H1 (cell line): ENCODE results near the gene CELF2. TPM values are rescaled to one million over a fixed set of nuclear protein-coding genes. Genes with fewer than 3 reads are reported as not detected.

Experiments
- CTCF ChIA-PET: fragments of 300-600 bp; sonication (Branson Sonifier 250); formaldehyde crosslinking; loops from one replicate; lab custom pipeline; 2021; ENCODE audit not compliant: partially characterized antibody; lab: Charles Lee
- POLR2A ChIA-PET: fragments of 300-600 bp; sonication (Branson Sonifier 250); formaldehyde crosslinking; loops from one replicate; lab custom pipeline; 2021; ENCODE audit warnings: inconsistent platforms; ENCODE audit not compliant: partially characterized antibody; lab: Charles Lee
- DNase-seq, 2 experiments: peaks; one replicate each; pipeline versions ENCODE4 v3.0.0 to v3.0.0-alpha.2; 2010 to 2022; ENCODE audit warnings: low spot score in 2 of 2, low read depth in 1 of 2, mixed read lengths in 1 of 2
- FAIRE-seq: peaks from 2 replicates; lab custom pipeline; 2011; peaks lifted over from hg19 to GRCh38; lab: Jason Lieb, UNC
- H2AFZ ChIP-seq: 2 replicates; pipeline ENCODE4 v1.8.1; 2012; ENCODE audit warnings: low read length, inconsistent platforms
- H2AK5ac ChIP-seq: 2 replicates; pipeline ENCODE4 v1.6.1; 2013; ENCODE audit warnings: low read depth, low read length
- H2BK120ac ChIP-seq: replicated peaks from 2 replicates; pipeline ENCODE3; 2013; ENCODE audit warnings: low read depth, low read length, inconsistent platforms
- H2BK12ac ChIP-seq: 2 replicates; pipeline ENCODE4 v1.6.1; 2013; ENCODE audit warnings: low read depth, low read length
- H2BK15ac ChIP-seq: 2 replicates; pipeline ENCODE4 v1.6.1; 2013; ENCODE audit warnings: low read length
- H2BK20ac ChIP-seq: 2 replicates; pipeline ENCODE4 v1.6.1; 2013; ENCODE audit warnings: low read length
- H2BK5ac ChIP-seq: 2 replicates; pipeline ENCODE4 v1.6.1; 2013; ENCODE audit warnings: low read depth, low read length
- H3K14ac ChIP-seq: 2 replicates; pipeline ENCODE4 v1.6.1; 2013; ENCODE audit warnings: inconsistent platforms; ENCODE audit not compliant: insufficient read length
- H3K18ac ChIP-seq: 2 replicates; pipeline ENCODE4 v1.6.1; 2013; ENCODE audit warnings: low read length; ENCODE audit errors: extremely low read depth
- H3K23ac ChIP-seq: 2 replicates; pipeline ENCODE4 v1.6.1; 2013; ENCODE audit warnings: inconsistent platforms; ENCODE audit not compliant: insufficient read length
- H3K23me2 ChIP-seq: 2 replicates; pipeline ENCODE4 v1.6.1; 2013; ENCODE audit warnings: low read depth, low read length
- H3K27ac ChIP-seq: 2 replicates; pipeline ENCODE4 v1.6.1; 2011; ENCODE audit warnings: low read depth, low read length, inconsistent platforms
- H3K27me3 ChIP-seq, 4 experiments: replicated peaks in 1 of 4; 1 replicate in 1 of 4; 2 replicates in 3 of 4; pipeline versions ENCODE4 v1.6.1 to v1.8.1; 2011 to 2013; ENCODE audit warnings: low read length in 3 of 4, mild to moderate bottlenecking in 3 of 4, inconsistent platforms in 2 of 4, mixed read lengths in 2 of 4, moderate library complexity in 1 of 4; ENCODE audit not compliant: control insufficient read depth in 3 of 4, insufficient read depth in 3 of 4; ENCODE audit errors: extremely low read depth in 1 of 4
- H3K36me3 ChIP-seq, 4 experiments: 2 replicates each; pipeline versions ENCODE4 v1.6.1 to v1.8.1; 2011 to 2013; ENCODE audit warnings: mild to moderate bottlenecking in 4 of 4, low read length in 3 of 4, moderate library complexity in 2 of 4, control low read depth in 1 of 4, inconsistent platforms in 1 of 4; ENCODE audit not compliant: insufficient read depth in 4 of 4, control insufficient read depth in 2 of 4
- H3K4ac ChIP-seq: replicated peaks from 2 replicates; pipeline ENCODE3; 2013; ENCODE audit warnings: low read length, low read depth, mixed read lengths, inconsistent platforms; ENCODE audit not compliant: insufficient read length
- H3K4me1 ChIP-seq, 4 experiments: replicated peaks in 1 of 4; 1 replicate in 1 of 4; 2 replicates in 3 of 4; pipeline versions ENCODE4 v1.6.1 to v1.8.1; 2011 to 2013; ENCODE audit warnings: low read length in 3 of 4, inconsistent platforms in 2 of 4, mixed read lengths in 1 of 4; ENCODE audit not compliant: insufficient read depth in 4 of 4, control insufficient read depth in 3 of 4
- H3K4me2 ChIP-seq, 2 experiments: 2 replicates each; pipeline versions ENCODE4 v1.6.1 to v1.8.1; 2011 to 2013; ENCODE audit warnings: low read depth in 2 of 2, low read length in 2 of 2, control low read depth in 1 of 2, inconsistent platforms in 1 of 2, mild to moderate bottlenecking in 1 of 2; ENCODE audit not compliant: insufficient read depth in 1 of 2
- H3K4me3 ChIP-seq, 4 experiments: fragments of 200-600, 300-600 bp in 1 of 4; sonication (generic), shearing (Covaris generic), sonication (Bioruptor Twin) in 1 of 4; 2 replicates each; pipeline versions ENCODE4 v1.5.1 to v1.8.1; 2011 to 2016; ENCODE audit warnings: low read length in 4 of 4, low read depth in 3 of 4, control low read depth in 2 of 4, inconsistent platforms in 2 of 4, mild to moderate bottlenecking in 2 of 4, mixed read lengths in 1 of 4, moderate library complexity in 1 of 4; ENCODE audit not compliant: insufficient read depth in 2 of 4; ENCODE audit errors: extremely low read depth in 1 of 4
- H3K56ac ChIP-seq: replicated peaks from 2 replicates; pipeline ENCODE3; 2013; ENCODE audit warnings: low read depth, mild to moderate bottlenecking, mixed read lengths, low read length, inconsistent platforms; ENCODE audit not compliant: insufficient read length
- H3K79me1 ChIP-seq: 2 replicates; pipeline ENCODE4 v1.6.1; 2013; ENCODE audit warnings: low read depth, low read length, control low read depth
- H3K79me2 ChIP-seq, 2 experiments: 2 replicates each; pipeline versions ENCODE4 v1.6.1 to v1.8.1; 2012 to 2013; ENCODE audit warnings: low read length in 2 of 2, mild to moderate bottlenecking in 2 of 2, inconsistent platforms in 1 of 2; ENCODE audit not compliant: insufficient read depth in 2 of 2, control insufficient read depth in 1 of 2
- H3K9ac ChIP-seq, 4 experiments: replicated peaks in 1 of 4; 1 replicate in 1 of 4; 2 replicates in 3 of 4; pipeline versions ENCODE4 v1.6.1 to v1.8.1; 2011 to 2013; ENCODE audit warnings: low read depth in 3 of 4, low read length in 3 of 4, control low read depth in 2 of 4, mild to moderate bottlenecking in 2 of 4, moderate library complexity in 2 of 4, inconsistent platforms in 1 of 4; ENCODE audit errors: extremely low read depth in 1 of 4
- H3K9me3 ChIP-seq, 2 experiments: 2 replicates each; pipeline versions ENCODE4 v1.6.1 to v1.8.1; 2012 to 2013; ENCODE audit warnings: mild to moderate bottlenecking in 2 of 2, moderate library complexity in 2 of 2, control low read depth in 1 of 2, inconsistent platforms in 1 of 2, low read depth in 1 of 2, low read length in 1 of 2, mixed read lengths in 1 of 2; ENCODE audit not compliant: insufficient read depth in 2 of 2
- H4K20me1 ChIP-seq, 2 experiments: replicated peaks in 1 of 2; 2 replicates each; pipeline versions ENCODE3 to v1.8.1; 2011 to 2013; ENCODE audit warnings: inconsistent platforms in 2 of 2, low read length in 2 of 2, mild to moderate bottlenecking in 1 of 2; ENCODE audit not compliant: insufficient read depth in 2 of 2, control insufficient read depth in 1 of 2
- H4K5ac ChIP-seq: 2 replicates; pipeline ENCODE4 v1.6.1; 2013; ENCODE audit warnings: low read length, low read depth, mixed read lengths, inconsistent platforms; ENCODE audit not compliant: insufficient read length
- H4K8ac ChIP-seq: 2 replicates; pipeline ENCODE4 v1.8.0; 2013; ENCODE audit warnings: mild to moderate bottlenecking, moderate library complexity, low read length, inconsistent platforms; ENCODE audit not compliant: insufficient read depth; ENCODE audit errors: extremely low read depth
- H4K91ac ChIP-seq: replicated peaks from 2 replicates; pipeline ENCODE3; 2013; ENCODE audit warnings: low read length, mixed read lengths, inconsistent platforms; ENCODE audit not compliant: insufficient read length
- CHD2 ChIP-seq: IDR thresholded peaks from 2 replicates; pipeline ENCODE4 v1.6.1; 2012; ENCODE audit warnings: low read length, improper control_type of control experiment
- RAD21 ChIP-seq, 2 experiments: IDR thresholded peaks in 1 of 2; conservative IDR thresholded peaks in 1 of 2; 2 replicates each; pipeline ENCODE4 v1.6.1; 2011; ENCODE audit warnings: low read depth in 2 of 2, low read length in 2 of 2, improper control_type of control experiment in 1 of 2, inconsistent platforms in 1 of 2, mild to moderate bottlenecking in 1 of 2, moderate library complexity in 1 of 2
- WGBS, 2 experiments: shearing (Covaris generic) in 1 of 2; methylation state at CpG; one replicate each; pipeline versions ENCODE4 v1.1.6 to v1.1.7; 2013 to 2015; ENCODE audit warnings: low lambda C conversion rate in 2 of 2, mixed read lengths in 2 of 2, inconsistent platforms in 1 of 2, low coverage in 1 of 2, missing lambda C conversion rate in 1 of 2; ENCODE audit not compliant: insufficient replicate concordance in 2 of 2, insufficient coverage in 1 of 2, insufficient read length in 1 of 2; ENCODE audit errors: extremely low coverage in 1 of 2, missing lambda C conversion rate in 1 of 2; 5-methylcytosine and 5-hydroxymethylcytosine counted together
- polyA plus RNA-seq, 7 experiments: library from polyadenylated mRNA; depleted of rRNA in 3 of 7; stranded (reverse) in 5 of 7; unstranded in 2 of 7; fragments of >200 nt in 5 of 7; fragments of 200-250 nt in 2 of 7; gene quantifications; 1 replicate in 5 of 7; 2 replicates in 1 of 7; 4 replicates in 1 of 7; pipeline versions ENCODE4 v1.2.1 to v1.2.3, GENCODE V29; 2011 to 2013; ENCODE audit warnings: missing spikeins in 2 of 7, mixed read lengths in 2 of 7
- total RNA-seq: library from RNA; stranded (reverse); fragmentation: NEBNext Ultra II Directional; extraction: Animal tissue kit (Norgen Biotek cat#: 25700); gene quantifications from 2 replicates; pipeline ENCODE4 v1.2.1, GENCODE V29; 2021
- TF ChIP-seq, protein P1 (sequence below), 3 experiments: IDR thresholded peaks; 1 replicate in 2 of 3; 2 replicates in 1 of 3; pipeline versions ENCODE4 v1.5.1 to v1.6.1; 2011; ENCODE audit warnings: low read length in 3 of 3, mild to moderate bottlenecking in 3 of 3, inconsistent platforms in 2 of 3, low read depth in 1 of 3, moderate library complexity in 1 of 3; ENCODE audit not compliant: insufficient read depth in 1 of 3; ENCODE audit errors: control extremely low read depth in 1 of 3

CELF2 gene
- total and polyA plus RNA-seq, 2 of the 8 experiments (the other 6 are each of a cell fraction or from before 2014, with no cell fraction given) = 18.3 to 22.7 TPM

DNA sequence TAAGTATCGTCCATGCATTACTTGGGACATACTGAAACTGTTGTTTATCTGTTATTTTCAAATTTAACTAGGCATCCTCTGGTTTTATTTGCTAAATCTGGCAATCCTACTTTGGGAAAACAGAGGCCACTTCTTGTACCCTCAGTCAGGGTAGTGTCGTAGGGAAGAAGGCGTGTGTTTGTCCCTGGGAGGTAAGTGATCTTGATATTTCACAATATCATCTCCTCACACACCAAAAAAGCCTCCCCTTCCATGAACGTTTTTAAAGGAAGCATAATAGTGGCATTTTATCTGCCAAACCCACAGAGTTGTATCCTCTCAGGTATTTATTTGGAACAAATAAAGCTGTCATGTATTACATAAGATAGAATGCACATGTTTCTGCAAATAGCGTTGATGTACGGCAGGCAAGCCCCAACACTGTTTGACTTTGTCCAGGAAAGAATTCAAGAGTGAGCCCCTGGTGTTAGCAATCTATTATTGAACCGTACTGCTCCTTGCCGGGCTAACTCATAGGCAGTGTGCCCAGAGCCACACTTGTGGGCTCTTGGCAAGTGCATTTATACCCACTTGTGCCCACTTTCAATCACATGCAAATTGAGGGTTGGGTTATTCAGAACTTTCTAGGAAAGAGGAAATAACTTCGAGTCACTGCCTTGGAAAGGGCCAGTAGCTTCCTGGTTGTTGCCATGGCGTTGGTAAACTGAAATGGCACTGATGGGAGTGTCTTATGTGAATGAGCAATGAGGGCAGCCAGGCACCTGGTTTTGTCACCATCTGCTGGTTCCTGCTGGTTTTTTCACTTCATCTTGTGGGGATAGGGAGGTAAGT, 327.8 kb downstream of the CELF2 start:
- H3K27me3 ChIP-seq = no peaks in the 10 kb centered on the region
- H3K23ac ChIP-seq = no peak overlapping the region
- H3K27ac ChIP-seq = no peak overlapping the region
- H4K20me1 ChIP-seq = no peaks in the 10 kb centered on the region
- H3K4me1 ChIP-seq = peaks cover 0 to 3% (median 0%) of the 10 kb centered on the region in 4 experiments; a peak in 2 of 7 replicates
- H2BK120ac ChIP-seq = no peak overlapping the region
- no peak overlapping the region for H2AFZ ChIP-seq
- H3K79me2 ChIP-seq = no peaks in the 10 kb centered on the region
- POLR2A ChIA-PET = no interaction called here
- H3K4me2 ChIP-seq = no peak overlapping the region
- H3K18ac ChIP-seq = no peak overlapping the region
- H2BK12ac ChIP-seq = no peak overlapping the region
- DNase-seq (peak in 1 of 2 experiments; percentile 51), FAIRE-seq (peak; percentile 80)
- no peaks in the 10 kb centered on the region for H3K23me2 ChIP-seq
- no peak overlapping the region for H3K4me3 ChIP-seq
- H4K8ac ChIP-seq = no peak overlapping the region
- CTCF ChIA-PET = interaction anchor here (0.7 to 2.1 kb wide), 6 partner anchors 7 to 454 kb away, joined by 3 to 6 read pairs (median 4); no protein-coding TSS in a partner anchor
- H3K14ac ChIP-seq = no peak overlapping the region
- H3K56ac ChIP-seq = no peak overlapping the region
- peaks cover 0 to 2% of the 10 kb centered on the region in 2 experiments; a peak in 1 of 4 replicates for H3K9me3 ChIP-seq
- no peak overlapping the region for H2AK5ac ChIP-seq
- no peak overlapping the region for H4K5ac ChIP-seq
- no peak overlapping the region for H2BK20ac ChIP-seq
- no peak overlapping the region for H2BK5ac ChIP-seq
- no peak overlapping the region for H3K4ac ChIP-seq
- no peak overlapping the region for H2BK15ac ChIP-seq
- WGBS, 2 experiments = 83% methylated on average over 10 of the region's 10 CpGs; no CpG with 5 or more reads in 1 of the 2 experiments
- no peaks in the 10 kb centered on the region for H3K79me1 ChIP-seq
- no peak overlapping the region for H4K91ac ChIP-seq
- no peaks in the 10 kb centered on the region for H3K36me3 ChIP-seq
- TF ChIP-seq RAD21 (IDR thresholded peaks at IDR 0.05 in 1 of 2, conservative IDR thresholded peaks at IDR 0.05 in 1 of 2; ENCODE audit: low read depth in 2 of 2, low read length in 2 of 2) (peak; percentile 65 to 72), CHD2 (no peak)
- TF ChIP-seq, protein P1, sequence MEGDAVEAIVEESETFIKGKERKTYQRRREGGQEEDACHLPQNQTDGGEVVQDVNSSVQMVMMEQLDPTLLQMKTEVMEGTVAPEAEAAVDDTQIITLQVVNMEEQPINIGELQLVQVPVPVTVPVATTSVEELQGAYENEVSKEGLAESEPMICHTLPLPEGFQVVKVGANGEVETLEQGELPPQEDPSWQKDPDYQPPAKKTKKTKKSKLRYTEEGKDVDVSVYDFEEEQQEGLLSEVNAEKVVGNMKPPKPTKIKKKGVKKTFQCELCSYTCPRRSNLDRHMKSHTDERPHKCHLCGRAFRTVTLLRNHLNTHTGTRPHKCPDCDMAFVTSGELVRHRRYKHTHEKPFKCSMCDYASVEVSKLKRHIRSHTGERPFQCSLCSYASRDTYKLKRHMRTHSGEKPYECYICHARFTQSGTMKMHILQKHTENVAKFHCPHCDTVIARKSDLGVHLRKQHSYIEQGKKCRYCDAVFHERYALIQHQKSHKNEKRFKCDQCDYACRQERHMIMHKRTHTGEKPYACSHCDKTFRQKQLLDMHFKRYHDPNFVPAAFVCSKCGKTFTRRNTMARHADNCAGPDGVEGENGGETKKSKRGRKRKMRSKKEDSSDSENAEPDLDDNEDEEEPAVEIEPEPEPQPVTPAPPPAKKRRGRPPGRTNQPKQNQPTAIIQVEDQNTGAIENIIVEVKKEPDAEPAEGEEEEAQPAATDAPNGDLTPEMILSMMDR (IDR thresholded peaks at IDR 0.05; ENCODE audit: control extremely low read depth in 1 of 3, insufficient read depth in 1 of 3, low read depth in 1 of 3, low read length in 3 of 3) = peak; percentile 36 to 60 (median 47)
- no peak overlapping the region for H3K9ac ChIP-seq
